CD14-positive monocyte (primary cell): ENCODE data around the gene TFEC. TPM values are rescaled to one million over a fixed set of nuclear protein-coding genes. Genes with fewer than 3 reads are reported as not detected.
A peak's percentile ranks its signal among the peaks of the same experiment; 100 is the strongest.

Source experiments
- DNase-seq, 3 donors: peaks; one replicate each; pipeline ENCODE4 v3.0.0-alpha.2; 2011 to 2022
- H2AFZ ChIP-seq: 2 replicates; pipeline ENCODE4 v1.6.0; 2012; ENCODE audit warnings: mild to moderate bottlenecking, low read depth, low read length, inconsistent platforms; ENCODE audit not compliant: insufficient read depth, poor library complexity, severe bottlenecking
- H3K27ac ChIP-seq, 2 donors: 1 replicate in 1 of 2; 2 replicates in 1 of 2; pipeline ENCODE4 v1.5.1; 2012 to 2013; ENCODE audit warnings: low read length in 2 of 2, control low read depth in 1 of 2, inconsistent platforms in 1 of 2, low read depth in 1 of 2, mild to moderate bottlenecking in 1 of 2
- H3K27me3 ChIP-seq, 2 donors: one replicate each; pipeline versions ENCODE4 v1.6.0 to v1.6.1; 2011 to 2013; ENCODE audit warnings: low read length in 2 of 2; ENCODE audit not compliant: control insufficient read depth in 2 of 2, insufficient read depth in 2 of 2
- H3K36me3 ChIP-seq, 2 donors: replicated peaks in 1 of 2; 1 replicate in 1 of 2; 2 replicates in 1 of 2; pipeline versions ENCODE4 v1.5.1 to v1.6.1; 2012 to 2013; ENCODE audit warnings: low read length in 2 of 2, control low read depth in 1 of 2, inconsistent platforms in 1 of 2, mild to moderate bottlenecking in 1 of 2; ENCODE audit not compliant: insufficient read depth in 2 of 2, control insufficient read depth in 1 of 2
- H3K4me1 ChIP-seq, 2 donors: 1 replicate in 1 of 2; 2 replicates in 1 of 2; pipeline versions ENCODE4 v1.5.1 to v1.6.1; 2012 to 2013; ENCODE audit warnings: low read length in 2 of 2, control low read depth in 1 of 2, inconsistent platforms in 1 of 2, mild to moderate bottlenecking in 1 of 2, moderate library complexity in 1 of 2; ENCODE audit not compliant: insufficient read depth in 2 of 2, control insufficient read depth in 1 of 2
- H3K4me2 ChIP-seq: replicated peaks from 2 replicates; pipeline ENCODE3; 2012; ENCODE audit warnings: low read length, moderate library complexity, mild to moderate bottlenecking; ENCODE audit not compliant: poor library complexity, severe bottlenecking; ENCODE audit errors: extremely low read depth
- H3K4me3 ChIP-seq, 3 experiments: fragments of 200-600 bp in 1 of 3; sonication (generic) in 1 of 3; replicated peaks in 1 of 3; 1 replicate in 2 of 3; 2 replicates in 1 of 3; pipeline ENCODE4 v1.5.1; 2011 to 2013; ENCODE audit warnings: low read length in 3 of 3, mild to moderate bottlenecking in 3 of 3, control low read depth in 2 of 3, low read depth in 2 of 3, inconsistent platforms in 1 of 3, moderate library complexity in 1 of 3
- H3K79me2 ChIP-seq: 2 replicates; pipeline ENCODE4 v1.6.0; 2012; ENCODE audit warnings: mild to moderate bottlenecking, control low read depth, inconsistent platforms, low read length, moderate library complexity; ENCODE audit not compliant: insufficient read depth
- H3K9ac ChIP-seq: 2 replicates; pipeline ENCODE4 v1.6.0; 2017; ENCODE audit warnings: low read length, mild to moderate bottlenecking; ENCODE audit not compliant: insufficient read depth, poor library complexity, severe bottlenecking
- H3K9me3 ChIP-seq, 2 donors: replicated peaks in 1 of 2; 1 replicate in 1 of 2; 2 replicates in 1 of 2; pipeline versions ENCODE4 v1.5.1 to v1.6.1; 2012 to 2013; ENCODE audit warnings: low read length in 2 of 2, control low read depth in 1 of 2; ENCODE audit not compliant: control insufficient read depth in 1 of 2, insufficient read depth in 1 of 2
- H4K20me1 ChIP-seq: 2 replicates; pipeline ENCODE4 v1.6.0; 2012; ENCODE audit warnings: mild to moderate bottlenecking, low read length, control low read depth, moderate library complexity; ENCODE audit not compliant: insufficient read depth
- H3K27ac Mint-ChIP-seq, 7 donors: one replicate each; pipeline ENCODE4 v1.8.0; 2020; ENCODE audit warnings: mild to moderate bottlenecking in 7 of 7, mixed read lengths in 7 of 7, moderate library complexity in 6 of 7, inconsistent platforms in 2 of 7
- H3K27me3 Mint-ChIP-seq, 3 donors: one replicate each; pipeline ENCODE4 v1.8.0; 2021 to 2022; ENCODE audit warnings: low read depth in 3 of 3, mild to moderate bottlenecking in 3 of 3, mixed read lengths in 3 of 3, moderate library complexity in 3 of 3, inconsistent platforms in 1 of 3
- H3K36me3 Mint-ChIP-seq, 2 donors: one replicate each; pipeline ENCODE4 v1.8.0; 2020; ENCODE audit warnings: mixed read lengths in 2 of 2, inconsistent platforms in 1 of 2, mild to moderate bottlenecking in 1 of 2
- H3K4me1 Mint-ChIP-seq: one replicate; pipeline ENCODE4 v1.8.0; 2020; ENCODE audit warnings: mild to moderate bottlenecking, mixed read lengths
- H3K4me3 Mint-ChIP-seq, 2 donors: one replicate each; pipeline ENCODE4 v1.8.0; 2020; ENCODE audit warnings: mild to moderate bottlenecking in 2 of 2, mixed read lengths in 2 of 2, moderate library complexity in 1 of 2
- H3K9me3 Mint-ChIP-seq, 7 donors: one replicate each; pipeline ENCODE4 v1.8.0; 2020 to 2022; ENCODE audit warnings: mixed read lengths in 7 of 7, mild to moderate bottlenecking in 6 of 7, moderate library complexity in 6 of 7, inconsistent platforms in 2 of 7
- WGBS: methylation state at CpG from one replicate; pipeline ENCODE4 v1.1.5; 2013; ENCODE audit warnings: missing lambda C conversion rate; ENCODE audit not compliant: insufficient coverage; 5-methylcytosine and 5-hydroxymethylcytosine counted together
- intact Hi-C, 2 donors: fragments of 100-400 bp; cut with micrococcal nuclease; formaldehyde crosslinking; loops; one replicate each; pipeline versions ENCODE4 v1.15.0 to v1.15.1; 2023
- polyA plus RNA-seq, 3 donors: library from polyadenylated mRNA; depleted of rRNA in 1 of 3; unstranded in 2 of 3; stranded (reverse) in 1 of 3; fragments of 300-500 nt in 2 of 3; fragments of >200 nt in 1 of 3; fragmentation: Illumina TruSeq in 2 of 3; gene quantifications; 1 replicate in 2 of 3; 2 replicates in 1 of 3; pipeline ENCODE4 v1.2.3, GENCODE V29; 2012 to 2021
- TF ChIP-seq, protein P1 (sequence below): fragments of 200-600 bp; IDR thresholded peaks from one replicate; pipeline ENCODE4 v1.8.0; 2022; ENCODE audit warnings: antibody characterized with exemption, mild to moderate bottlenecking

Gene TFEC
- polyA plus RNA-seq, 3 donors = 13.3 to 55.9 (median 17.4) TPM

- peaks cover 26 to 31% of the 10 kb centered on the region in 2 donors for H3K36me3 Mint-ChIP-seq
- no peak overlapping the region for H2AFZ ChIP-seq
- H3K27ac Mint-ChIP-seq = peak overlapping the region in 1 of 7 donors; percentile 40
- H3K9me3 Mint-ChIP-seq = no peaks in the 10 kb centered on the region
- TF ChIP-seq, protein P1, sequence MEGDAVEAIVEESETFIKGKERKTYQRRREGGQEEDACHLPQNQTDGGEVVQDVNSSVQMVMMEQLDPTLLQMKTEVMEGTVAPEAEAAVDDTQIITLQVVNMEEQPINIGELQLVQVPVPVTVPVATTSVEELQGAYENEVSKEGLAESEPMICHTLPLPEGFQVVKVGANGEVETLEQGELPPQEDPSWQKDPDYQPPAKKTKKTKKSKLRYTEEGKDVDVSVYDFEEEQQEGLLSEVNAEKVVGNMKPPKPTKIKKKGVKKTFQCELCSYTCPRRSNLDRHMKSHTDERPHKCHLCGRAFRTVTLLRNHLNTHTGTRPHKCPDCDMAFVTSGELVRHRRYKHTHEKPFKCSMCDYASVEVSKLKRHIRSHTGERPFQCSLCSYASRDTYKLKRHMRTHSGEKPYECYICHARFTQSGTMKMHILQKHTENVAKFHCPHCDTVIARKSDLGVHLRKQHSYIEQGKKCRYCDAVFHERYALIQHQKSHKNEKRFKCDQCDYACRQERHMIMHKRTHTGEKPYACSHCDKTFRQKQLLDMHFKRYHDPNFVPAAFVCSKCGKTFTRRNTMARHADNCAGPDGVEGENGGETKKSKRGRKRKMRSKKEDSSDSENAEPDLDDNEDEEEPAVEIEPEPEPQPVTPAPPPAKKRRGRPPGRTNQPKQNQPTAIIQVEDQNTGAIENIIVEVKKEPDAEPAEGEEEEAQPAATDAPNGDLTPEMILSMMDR = no peak
- no peaks in the 10 kb centered on the region for H3K9me3 ChIP-seq
- H3K9ac ChIP-seq = no peak overlapping the region
- H3K4me3 Mint-ChIP-seq = no peak overlapping the region
- H3K27me3 ChIP-seq = no peaks in the 10 kb centered on the region
- H3K79me2 ChIP-seq = peaks cover 72% of the 10 kb centered on the region
- peaks cover 35% of the 10 kb centered on the region for H4K20me1 ChIP-seq
- DNase-seq = no peak
- H3K27me3 Mint-ChIP-seq = no peaks in the 10 kb centered on the region
- H3K4me3 ChIP-seq = no peak overlapping the region
- no CpG with 5 or more reads among the region's 1 CpG for WGBS
- peaks cover 9 to 36% of the 10 kb centered on the region in 2 donors for H3K36me3 ChIP-seq
- intact Hi-C loops = no loop called here
- H3K4me1 Mint-ChIP-seq = peaks cover 26% of the 10 kb centered on the region
- H3K4me1 ChIP-seq = peaks cover 6 to 18% of the 10 kb centered on the region in 2 donors
- no peak overlapping the region for H3K27ac ChIP-seq
- H3K4me2 ChIP-seq = no peak overlapping the region
Measured at GRCh38 chr7:115964799-115965198, 65.8 kb downstream of the TFEC start.

- Histone ChIP-seq H4K20me1 (peaks cover 50% of the 10 kb centered on the region), H3K27ac (no peak overlapping the region), H2AFZ (no peak overlapping the region), H3K9me3 (no peaks in the 10 kb centered on the region), H3K9ac (no peak overlapping the region), H3K79me2 (peaks cover 77% of the 10 kb centered on the region), H3K4me3 (no peak overlapping the region), H3K27me3 (no peaks in the 10 kb centered on the region), H3K4me2 (no peak overlapping the region), H3K36me3 (peaks cover 14 to 37% of the 10 kb centered on the region in 2 donors), H3K4me1 (peaks cover 6 to 18% of the 10 kb centered on the region in 2 donors)
- Mint-ChIP-seq H3K4me1 (peaks cover 20% of the 10 kb centered on the region), H3K9me3 (no peaks in the 10 kb centered on the region), H3K27me3 (no peaks in the 10 kb centered on the region), H3K36me3 (peaks cover 19 to 30% of the 10 kb centered on the region in 2 donors), H3K4me3 (no peak overlapping the region), H3K27ac (no peak overlapping the region)
- intact Hi-C loops = no loop called here
- TF ChIP-seq, protein P1 = no peak
- DNase-seq = no peak
Measured at GRCh38 chr7:115962340-115962739, 68.2 kb downstream of the TFEC start.
